ENCODE measurements around the gene MYB.
"Not testable (repeated sequence)": the region's sequence is repeated elsewhere in the genome, so short reads cannot be mapped to it uniquely, and the experiment has no call there.

The MYB gene

GRCh38 chr6:135222623-135223022 is 41.5 kb downstream of the MYB start:
- DNase-seq (ENCODE audit: low spot score) = no peak

- no peak for DNase-seq (ENCODE audit: low spot score)
Observed at GRCh38 chr6:135224037-135224647, 43.0 kb downstream of the MYB start.

- DNase-seq (ENCODE audit: low spot score) = no peak
Observed at GRCh38 chr6:135225911-135226310, 44.8 kb downstream of the MYB start.

- DNase-seq (ENCODE audit: low spot score) = no peak
Observed at GRCh38 chr6:135226537-135226936, 45.4 kb downstream of the MYB start.

GRCh38 chr6:135227349-135227748 is 46.2 kb downstream of the MYB start:
- DNase-seq (ENCODE audit: low spot score) = no peak

- DNase-seq (ENCODE audit: low spot score) = no peak
Observed at GRCh38 chr6:135227758-135228157, 46.6 kb downstream of the MYB start.

- no peak for DNase-seq (ENCODE audit: low spot score)
Observed at GRCh38 chr6:135228486-135228885, 47.4 kb downstream of the MYB start.

GRCh38 chr6:135229996-135230395 is 48.9 kb downstream of the MYB start:
- DNase-seq (ENCODE audit: low spot score) = no peak

GRCh38 chr6:135230711-135231468 is 49.8 kb downstream of the MYB start:
- no peak for DNase-seq (ENCODE audit: low spot score)

- no peak for DNase-seq (ENCODE audit: low spot score)
Observed at GRCh38 chr6:135231469-135231844, 50.3 kb downstream of the MYB start.

GRCh38 chr6:135233686-135234491 is 52.8 kb downstream of the MYB start:
- no peak for DNase-seq (ENCODE audit: low spot score)

- no peak for DNase-seq (ENCODE audit: low spot score)
Observed at GRCh38 chr6:135234492-135234780, 53.3 kb downstream of the MYB start.

- no peak for DNase-seq (ENCODE audit: low spot score)
Observed at GRCh38 chr6:135235716-135236115, 54.6 kb downstream of the MYB start.

GRCh38 chr6:135236319-135236718 is 55.2 kb downstream of the MYB start:
- no peak for DNase-seq (ENCODE audit: low spot score)

GRCh38 chr6:135236732-135237131 is 55.6 kb downstream of the MYB start:
- DNase-seq (ENCODE audit: low spot score) = no peak

- no peak for DNase-seq (ENCODE audit: low spot score)
Observed at GRCh38 chr6:135240711-135241110, 59.6 kb downstream of the MYB start.

- no peak for DNase-seq (ENCODE audit: low spot score)
Observed at GRCh38 chr6:135243871-135244796, 63.0 kb downstream of the MYB start.

GRCh38 chr6:135244805-135245204 is 63.7 kb downstream of the MYB start:
- no peak for DNase-seq (ENCODE audit: low spot score)

GRCh38 chr6:135246412-135247012 is 65.4 kb downstream of the MYB start:
- not testable (repeated sequence) for DNase-seq (ENCODE audit: low spot score)

- DNase-seq (ENCODE audit: low spot score) = no peak
Observed at GRCh38 chr6:135250234-135250633, 69.1 kb downstream of the MYB start.

- DNase-seq (ENCODE audit: low spot score) = no peak
Observed at GRCh38 chr6:135250751-135251497, 69.8 kb downstream of the MYB start.
